HepG2 (cell line): ENCODE results near the gene PNP. TPM values are rescaled to one million over a fixed set of nuclear protein-coding genes. Genes with fewer than 3 reads are reported as not detected.

Experiments used
- GABPB1 ChIP-seq: IDR thresholded peaks from 2 replicates; pipeline ENCODE4 v1.6.1; 2016; ENCODE audit warnings: mild to moderate bottlenecking, missing genetic modification reagents, moderate library complexity, missing compliant biosample characterization
- GATAD2A ChIP-seq: IDR thresholded peaks from 2 replicates; pipeline ENCODE4 v1.6.1; 2016
- HBP1 ChIP-seq: IDR thresholded peaks from 2 replicates; pipeline ENCODE4 v1.6.1; 2016; ENCODE audit warnings: low read depth, control low read depth
- KIAA2018 ChIP-seq: sonication (generic); formaldehyde crosslinking; IDR thresholded peaks from 2 replicates; pipeline ENCODE4 v1.5.0; 2020; ENCODE audit warnings: mild to moderate bottlenecking, missing genetic modification reagents, borderline replicate concordance
- POGZ ChIP-seq: sonication (generic); formaldehyde crosslinking; IDR thresholded peaks from 2 replicates; pipeline ENCODE4 v1.4.0; 2020; ENCODE audit warnings: mild to moderate bottlenecking, missing genetic modification reagents
- SKIL ChIP-seq: sonication (generic); formaldehyde crosslinking; IDR thresholded peaks from 2 replicates; pipeline ENCODE4 v1.8.0; 2022; ENCODE audit warnings: missing genetic modification reagents, mild to moderate bottlenecking, moderate library complexity, borderline replicate concordance
- XRCC5 ChIP-seq: fragments of 200-400 bp; formaldehyde crosslinking; optimal IDR thresholded peaks from 2 replicates; pipeline ENCODE3; 2017; ENCODE audit warnings: mild to moderate bottlenecking, low read length
- ZBTB7B ChIP-seq: sonication (generic); formaldehyde crosslinking; IDR thresholded peaks from 2 replicates; pipeline ENCODE4 v1.4.0; 2020; ENCODE audit warnings: missing genetic modification reagents
- ZNF17 ChIP-seq: sonication (generic); formaldehyde crosslinking; IDR thresholded peaks from 2 replicates; pipeline ENCODE4 v1.5.0; 2020; ENCODE audit warnings: mild to moderate bottlenecking, missing genetic modification reagents
- ZNF18 ChIP-seq: sonication (generic); formaldehyde crosslinking; IDR thresholded peaks from 2 replicates; pipeline ENCODE4 v1.8.0; 2022; ENCODE audit warnings: mild to moderate bottlenecking, missing genetic modification reagents; ENCODE audit not compliant: insufficient replicate concordance
- polyA plus RNA-seq, 8 experiments: library from polyadenylated mRNA; depleted of rRNA in 3 of 8; stranded (reverse) in 7 of 8; unstranded in 1 of 8; fragments of >200 nt; fragmentation: Illumina TruSeq in 4 of 8; extraction: Trizol in 4 of 8; gene quantifications; 2 replicates each; pipeline versions ENCODE4 v1.2.1 to v1.2.3, GENCODE V29; 2011 to 2016; ENCODE audit warnings: low read depth in 4 of 8, missing spikeins in 1 of 8, mixed read lengths in 1 of 8; ENCODE audit not compliant: insufficient read depth in 1 of 8
- total RNA-seq, 5 experiments: library from RNA; depleted of rRNA; stranded (reverse); fragments of >200 nt; fragmentation: Illumina TruSeq; extraction: Trizol; gene quantifications; 2 replicates each; pipeline ENCODE4 v1.2.3, GENCODE V29; 2016; ENCODE audit warnings: low read depth in 1 of 5

Gene PNP
- total and polyA plus RNA-seq, 2 of the 13 experiments (the other 11 are each of a cell fraction or from before 2014, with no cell fraction given), result 45.4 to 74.8 TPM

- TF ChIP-seq ZNF17, result no peak
- no peak for TF ChIP-seq KIAA2018 (CRISPR knock-in tag)
- TF ChIP-seq XRCC5, result peak; percentile 20
- TF ChIP-seq GATAD2A (CRISPR knock-in tag), result peak; percentile 46; the same call in 1 of the 2 replicates
- peak; percentile 52; the same call in 1 of the 2 replicates for TF ChIP-seq GABPB1 (CRISPR knock-in tag)
- TF ChIP-seq ZBTB7B (CRISPR knock-in tag), result no peak
- no peak; the same call in 1 of the 2 replicates for TF ChIP-seq HBP1
- TF ChIP-seq SKIL, result no peak
- TF ChIP-seq ZNF18 (CRISPR knock-in tag), result no peak
- TF ChIP-seq POGZ (CRISPR knock-in tag), result 0 out of 2 replicates have a peak, but pooled peaks have one; percentile 19
These were observed 39.2 kb upstream of the PNP start (continued) for GRCh38 chr14:20429801-20430669.
